GM12864 (cell line): Measurements from ENCODE around the gene GPR176.

Source experiments
- DNase-seq: peaks from one replicate; pipeline ENCODE4 v3.0.0-alpha.2; 2011; ENCODE audit warnings: low read depth
- H3K4me3 ChIP-seq: 2 replicates; pipeline ENCODE4 v1.5.1; 2011; ENCODE audit warnings: mild to moderate bottlenecking, low read depth, low read length, control low read depth
- TF ChIP-seq, protein P1 (sequence below): IDR thresholded peaks from 2 replicates; pipeline ENCODE4 v1.5.1; 2011; ENCODE audit warnings: low read depth, mild to moderate bottlenecking, moderate library complexity, low read length, control low read depth, inconsistent platforms; ENCODE audit errors: missing control alignments

The GPR176 gene

DNA sequence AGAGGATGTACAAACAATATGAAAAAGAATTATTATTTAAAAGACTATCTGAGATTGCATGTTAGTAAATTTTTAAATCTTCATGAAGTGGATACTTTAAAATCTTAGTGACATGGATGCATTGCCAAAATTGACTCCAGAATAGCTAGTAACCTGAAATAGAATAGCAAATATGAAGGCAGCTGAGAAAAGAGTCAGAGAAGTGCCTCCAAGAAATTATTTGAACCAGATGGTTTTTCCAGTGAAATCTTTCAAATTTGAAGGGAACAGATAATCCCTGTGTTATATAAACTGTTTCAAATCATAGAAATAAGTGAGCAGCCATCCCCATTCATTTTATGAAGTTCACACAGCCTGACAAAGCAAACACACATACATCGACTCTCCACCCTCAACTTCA lies 167.1 kb downstream of the GPR176 start:
- TF ChIP-seq, protein P1, sequence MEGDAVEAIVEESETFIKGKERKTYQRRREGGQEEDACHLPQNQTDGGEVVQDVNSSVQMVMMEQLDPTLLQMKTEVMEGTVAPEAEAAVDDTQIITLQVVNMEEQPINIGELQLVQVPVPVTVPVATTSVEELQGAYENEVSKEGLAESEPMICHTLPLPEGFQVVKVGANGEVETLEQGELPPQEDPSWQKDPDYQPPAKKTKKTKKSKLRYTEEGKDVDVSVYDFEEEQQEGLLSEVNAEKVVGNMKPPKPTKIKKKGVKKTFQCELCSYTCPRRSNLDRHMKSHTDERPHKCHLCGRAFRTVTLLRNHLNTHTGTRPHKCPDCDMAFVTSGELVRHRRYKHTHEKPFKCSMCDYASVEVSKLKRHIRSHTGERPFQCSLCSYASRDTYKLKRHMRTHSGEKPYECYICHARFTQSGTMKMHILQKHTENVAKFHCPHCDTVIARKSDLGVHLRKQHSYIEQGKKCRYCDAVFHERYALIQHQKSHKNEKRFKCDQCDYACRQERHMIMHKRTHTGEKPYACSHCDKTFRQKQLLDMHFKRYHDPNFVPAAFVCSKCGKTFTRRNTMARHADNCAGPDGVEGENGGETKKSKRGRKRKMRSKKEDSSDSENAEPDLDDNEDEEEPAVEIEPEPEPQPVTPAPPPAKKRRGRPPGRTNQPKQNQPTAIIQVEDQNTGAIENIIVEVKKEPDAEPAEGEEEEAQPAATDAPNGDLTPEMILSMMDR: no peak
- no peak overlapping the region for H3K4me3 ChIP-seq
- DNase-seq: no peak

DNA sequence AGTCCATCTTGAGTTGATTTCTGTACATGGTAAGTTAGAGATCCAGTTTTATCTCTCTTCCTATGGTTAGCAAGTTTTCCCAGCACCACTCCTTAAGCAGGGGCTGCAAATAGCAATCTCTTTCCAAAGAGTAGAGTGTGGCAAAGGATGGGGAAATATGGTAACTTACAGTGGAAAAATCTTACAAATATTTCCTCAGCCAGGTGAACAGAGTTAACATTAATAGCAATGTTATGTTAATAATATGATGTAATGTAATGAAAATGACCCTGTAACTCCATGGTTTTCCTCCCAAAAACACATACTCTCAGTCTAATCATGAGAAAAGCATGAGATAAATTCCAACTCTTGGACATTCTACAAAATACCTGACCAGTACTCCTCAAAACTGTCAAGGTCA lies 167.8 kb downstream of the GPR176 start:
- DNase-seq: no peak
- no peak overlapping the region for H3K4me3 ChIP-seq
- TF ChIP-seq, protein P1: no peak
